ENCODE data around the gene NANOS3. TPM values are rescaled to one million over a fixed set of nuclear protein-coding genes. Genes with fewer than 3 reads are reported as not detected.

The NANOS3 gene
- total and polyA plus RNA-seq, 9 of the 15 experiments (the other 6 are each of a cell fraction or from before 2014, with no cell fraction given) = not detected

- no peak for TF ChIP-seq CREB1 (IDR thresholded peaks at IDR 0.05)
- 0 out of 2 replicates have a peak, but pooled peaks have one; percentile 7 for TF ChIP-seq CREB1 (CRISPR knock-in tag; IDR thresholded peaks at IDR 0.05)
- TF ChIP-seq RBFOX2 (IDR thresholded peaks at IDR 0.05; ENCODE audit: low read depth, low read length) = peak; percentile 11; the same call in 1 of the 2 replicates
- TF ChIP-seq AFF1 (IDR thresholded peaks at IDR 0.05; ENCODE audit: low read depth in 1 of 2, partially characterized antibody in 2 of 2) = no peak
- peak; percentile 64 for TF ChIP-seq ZNF316 (IDR thresholded peaks at IDR 0.05)
- TF ChIP-seq, protein P1, sequence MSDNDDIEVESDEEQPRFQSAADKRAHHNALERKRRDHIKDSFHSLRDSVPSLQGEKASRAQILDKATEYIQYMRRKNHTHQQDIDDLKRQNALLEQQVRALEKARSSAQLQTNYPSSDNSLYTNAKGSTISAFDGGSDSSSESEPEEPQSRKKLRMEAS (CRISPR knock-in tag; IDR thresholded peaks at IDR 0.05) = peak; percentile 67
- TF ChIP-seq GATA2 (CRISPR knock-in tag; IDR thresholded peaks at IDR 0.05) = no peak
- TF ChIP-seq ZKSCAN3 (CRISPR knock-in tag; IDR thresholded peaks at IDR 0.05) = no peak
- TF ChIP-seq ZNF354B (CRISPR knock-in tag; IDR thresholded peaks at IDR 0.05) = no peak
- no peak for TF ChIP-seq STAT5B (CRISPR knock-in tag; IDR thresholded peaks at IDR 0.05)
- no peak for TF ChIP-seq HIVEP1 (CRISPR knock-in tag; IDR thresholded peaks at IDR 0.05)
- no peak for TF ChIP-seq ZNF121 (CRISPR knock-in tag; conservative IDR thresholded peaks at IDR 0.05)
- TF ChIP-seq E4F1 (CRISPR knock-in tag; IDR thresholded peaks at IDR 0.05; ENCODE audit: borderline replicate concordance) = no peak
- TF ChIP-seq RBM39 (optimal IDR thresholded peaks at IDR 0.05; ENCODE audit: low read depth, low read length) = no peak
- TF ChIP-seq SP1 (CRISPR knock-in tag; IDR thresholded peaks at IDR 0.05) = no peak
- TF ChIP-seq, protein P2, sequence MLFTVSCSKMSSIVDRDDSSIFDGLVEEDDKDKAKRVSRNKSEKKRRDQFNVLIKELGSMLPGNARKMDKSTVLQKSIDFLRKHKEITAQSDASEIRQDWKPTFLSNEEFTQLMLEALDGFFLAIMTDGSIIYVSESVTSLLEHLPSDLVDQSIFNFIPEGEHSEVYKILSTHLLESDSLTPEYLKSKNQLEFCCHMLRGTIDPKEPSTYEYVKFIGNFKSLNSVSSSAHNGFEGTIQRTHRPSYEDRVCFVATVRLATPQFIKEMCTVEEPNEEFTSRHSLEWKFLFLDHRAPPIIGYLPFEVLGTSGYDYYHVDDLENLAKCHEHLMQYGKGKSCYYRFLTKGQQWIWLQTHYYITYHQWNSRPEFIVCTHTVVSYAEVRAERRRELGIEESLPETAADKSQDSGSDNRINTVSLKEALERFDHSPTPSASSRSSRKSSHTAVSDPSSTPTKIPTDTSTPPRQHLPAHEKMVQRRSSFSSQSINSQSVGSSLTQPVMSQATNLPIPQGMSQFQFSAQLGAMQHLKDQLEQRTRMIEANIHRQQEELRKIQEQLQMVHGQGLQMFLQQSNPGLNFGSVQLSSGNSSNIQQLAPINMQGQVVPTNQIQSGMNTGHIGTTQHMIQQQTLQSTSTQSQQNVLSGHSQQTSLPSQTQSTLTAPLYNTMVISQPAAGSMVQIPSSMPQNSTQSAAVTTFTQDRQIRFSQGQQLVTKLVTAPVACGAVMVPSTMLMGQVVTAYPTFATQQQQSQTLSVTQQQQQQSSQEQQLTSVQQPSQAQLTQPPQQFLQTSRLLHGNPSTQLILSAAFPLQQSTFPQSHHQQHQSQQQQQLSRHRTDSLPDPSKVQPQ (CRISPR knock-in tag; IDR thresholded peaks at IDR 0.05; ENCODE audit: borderline replicate concordance) = no peak
- peak in 1 of 2 experiments; percentile 79; a peak in 1 of 4 replicates for TF ChIP-seq FOXA3 (CRISPR knock-in tag; conservative IDR thresholded peaks at IDR 0.05 in 1 of 2, IDR thresholded peaks at IDR 0.05 in 1 of 2)
Measured at GRCh38 chr19:13850910-13851733, 25.8 kb upstream of the NANOS3 start (continued).
